NCI-H1930 (cell line): ENCODE data around the gene TMEM203.

ENCODE experiments used
- DNase-seq, 2 experiments: peaks; one replicate each; lab custom pipeline; 2025; lab: John Stamatoyannopoulos, UW

TMEM203 gene

GRCh38 chr9:137194388-137194787 lies 11.1 kb downstream of the TMEM203 start:
- no peak for DNase-seq

- DNase-seq: no peak
These were observed 11.7 kb downstream of the TMEM203 start for GRCh38 chr9:137193771-137194170.

- no peak for DNase-seq
These were observed 12.6 kb downstream of the TMEM203 start for GRCh38 chr9:137192859-137193258.

- DNase-seq: no peak
These were observed 13.0 kb downstream of the TMEM203 start for GRCh38 chr9:137192448-137192780.

GRCh38 chr9:137191691-137192447 lies 13.6 kb downstream of the TMEM203 start:
- no peak for DNase-seq

- DNase-seq: no peak
These were observed 14.2 kb downstream of the TMEM203 start for GRCh38 chr9:137191245-137191644.

GRCh38 chr9:137190315-137190856 lies 15.1 kb downstream of the TMEM203 start:
- no peak for DNase-seq

GRCh38 chr9:137189297-137190295 lies 15.9 kb downstream of the TMEM203 start:
- no peak for DNase-seq

- peak; percentile 89 to 97 for DNase-seq
These were observed 16.8 kb downstream of the TMEM203 start, which contains the start of the genes ANAPC2 and SSNA1 for GRCh38 chr9:137188490-137189296. ANAPC2 (minus strand) TSS chr9:137188560; CDS start chr9:137188532, 28 bp downstream. SSNA1 (plus strand) TSS chr9:137188676; CDS start chr9:137188727, 51 bp downstream.

- DNase-seq: no peak
These were observed 17.4 kb downstream of the TMEM203 start for GRCh38 chr9:137188086-137188489.

DNA sequence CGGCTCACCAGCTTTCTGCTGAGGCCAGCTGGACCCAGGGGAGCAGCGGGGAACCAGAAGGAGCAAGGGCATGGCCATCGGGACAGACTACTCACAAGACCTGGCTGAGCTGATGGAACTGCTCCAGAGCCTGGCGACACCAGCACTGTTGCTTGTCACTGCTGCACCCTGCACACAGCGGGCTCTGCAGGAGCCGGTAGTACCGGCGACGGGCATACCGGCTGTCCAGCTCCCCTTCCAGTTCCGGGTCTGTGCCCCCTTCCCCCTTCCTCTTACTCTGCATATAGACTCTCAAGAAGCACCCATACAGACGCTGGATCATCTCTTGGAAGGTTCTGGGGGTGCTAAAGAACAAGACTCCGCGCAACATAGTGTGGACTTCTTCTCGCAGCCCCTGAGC lies 18.1 kb downstream of the TMEM203 start:
- no peak for DNase-seq

GRCh38 chr9:137186385-137186784 lies 19.1 kb downstream of the TMEM203 start:
- no peak for DNase-seq

DNA sequence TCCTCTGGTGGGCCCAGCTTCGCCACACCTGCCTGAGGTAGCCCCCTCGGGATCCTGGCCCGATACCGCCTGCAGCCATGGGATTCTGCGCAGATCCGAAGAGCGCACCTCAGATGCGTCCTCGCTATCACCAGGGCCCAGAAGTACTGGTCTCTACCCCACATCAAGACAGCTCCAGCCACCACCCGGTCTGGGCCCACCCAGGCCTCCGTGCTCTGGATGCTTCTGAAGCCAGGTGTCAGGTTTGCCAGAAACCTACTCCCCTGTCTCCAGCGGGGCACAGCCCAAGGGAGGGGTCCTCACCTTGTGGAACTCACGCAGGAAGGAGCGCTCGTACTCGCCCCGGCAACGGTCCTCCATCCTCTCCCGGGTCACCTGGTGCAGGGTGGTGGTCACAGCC lies 19.5 kb downstream of the TMEM203 start:
- no peak for DNase-seq

- DNase-seq: no peak
These were observed 20.4 kb downstream of the TMEM203 start for GRCh38 chr9:137184881-137185660.

GRCh38 chr9:137183980-137184595 lies 21.4 kb downstream of the TMEM203 start:
- no peak for DNase-seq

- no peak for DNase-seq
These were observed 22.6 kb downstream of the TMEM203 start for GRCh38 chr9:137182836-137183235.

GRCh38 chr9:137181680-137182079 lies 23.8 kb downstream of the TMEM203 start:
- no peak for DNase-seq

DNA sequence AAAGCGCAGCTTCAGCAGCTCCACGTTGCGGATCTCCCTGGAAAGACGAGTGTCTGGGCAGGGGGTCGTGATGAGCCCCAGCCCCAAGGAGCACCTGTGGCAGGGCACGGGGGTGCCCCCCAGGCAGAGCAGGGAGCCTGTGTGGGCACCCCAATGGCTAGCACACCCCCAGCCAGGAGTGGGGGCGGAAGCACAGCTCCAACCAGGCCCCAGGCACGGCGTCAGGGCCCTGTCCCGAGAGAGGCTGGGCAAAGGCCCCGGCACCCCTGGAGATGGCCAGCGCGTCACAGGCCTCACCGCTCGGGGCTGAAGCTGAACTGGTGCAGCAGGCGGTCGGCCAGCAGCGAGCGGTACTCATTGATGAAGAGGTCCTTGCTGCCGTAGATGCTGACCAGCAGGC lies 25.0 kb downstream of the TMEM203 start:
- DNase-seq: no peak

DNA sequence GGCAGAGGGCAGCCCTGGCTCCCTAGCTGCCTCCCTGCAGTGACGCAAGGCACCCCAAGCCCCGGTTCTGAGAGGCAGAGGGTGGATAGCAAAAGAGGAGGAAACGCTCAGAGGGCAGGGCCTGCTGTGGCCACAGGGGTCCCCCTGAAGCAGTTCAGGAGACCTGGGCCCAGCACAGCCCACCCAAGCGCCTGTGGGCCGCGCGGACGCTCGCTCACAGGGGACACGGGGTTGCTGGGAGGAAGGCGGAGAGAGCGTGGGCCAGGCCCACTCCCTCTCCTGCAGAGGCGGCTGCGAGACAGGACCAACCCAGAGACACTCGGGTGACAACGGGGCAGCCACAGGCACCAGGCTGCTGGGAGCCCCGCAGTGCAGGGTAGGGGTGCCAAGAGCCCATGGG lies 25.7 kb downstream of the TMEM203 start:
- DNase-seq: no peak

- no peak for DNase-seq
These were observed 26.4 kb downstream of the TMEM203 start for GRCh38 chr9:137178939-137179630.
